ENCODE data around the gene PECR.

Gene PECR

GRCh38 chr2:216069028-216069427 is 12.6 kb downstream of the PECR start:
- no peak for DNase-seq

- no peak for DNase-seq
Observed at GRCh38 chr2:216066230-216066629, 15.4 kb downstream of the PECR start.

- no peak for DNase-seq
Observed at GRCh38 chr2:216064665-216065064, 16.9 kb downstream of the PECR start.

GRCh38 chr2:216064014-216064630 is 17.5 kb downstream of the PECR start:
- DNase-seq: no peak

GRCh38 chr2:216059233-216059834 is 22.3 kb downstream of the PECR start:
- no peak for DNase-seq

GRCh38 chr2:216057688-216058193 is 23.9 kb downstream of the PECR start:
- DNase-seq: peak; percentile 45

GRCh38 chr2:216056739-216057138 is 24.9 kb downstream of the PECR start:
- DNase-seq: no peak

GRCh38 chr2:216055680-216056079 is 25.9 kb downstream of the PECR start:
- no peak for DNase-seq

GRCh38 chr2:216052420-216052819 is 29.2 kb downstream of the PECR start:
- DNase-seq: no peak

- no peak for DNase-seq
Observed at GRCh38 chr2:216051350-216051749, 30.3 kb downstream of the PECR start.

- no peak for DNase-seq
Observed at GRCh38 chr2:216049452-216049851, 32.2 kb downstream of the PECR start.

GRCh38 chr2:216047397-216047796 is 34.2 kb downstream of the PECR start:
- DNase-seq: no peak

GRCh38 chr2:216044883-216045486 is 36.6 kb downstream of the PECR start:
- DNase-seq: no peak

GRCh38 chr2:216043949-216044348 is 37.7 kb downstream of the PECR start:
- no peak for DNase-seq

GRCh38 chr2:216041438-216041837 is 40.2 kb downstream of the PECR start:
- no peak for DNase-seq

- DNase-seq: no peak
Observed at GRCh38 chr2:216039918-216040317, 41.7 kb downstream of the PECR start.

- DNase-seq: peak; percentile 60
Observed at GRCh38 chr2:216034065-216034464, 47.5 kb downstream of the PECR start.

GRCh38 chr2:216033403-216033802 is 48.2 kb downstream of the PECR start:
- no peak for DNase-seq

GRCh38 chr2:216031960-216032689 is 49.5 kb downstream of the PECR start:
- DNase-seq: no peak

- no peak for DNase-seq
Observed at GRCh38 chr2:216030216-216030615, 51.4 kb downstream of the PECR start.

GRCh38 chr2:216029416-216030129 is 52.0 kb downstream of the PECR start:
- DNase-seq: no peak

- no peak for DNase-seq
Observed at GRCh38 chr2:216024779-216025336, 56.8 kb downstream of the PECR start.

Data from activated effector memory CD4-positive, alpha-beta T cell treated with Interleukin-2 at 50 U/mL for 16 hours (primary cell).